CD4-positive, alpha-beta T cell treated with Interleukin-17A for 4 hours (primary cell): ENCODE measurements around the gene DENND1A.
"Not testable (repeated sequence)": the region's sequence is repeated elsewhere in the genome, so short reads cannot be mapped to it uniquely, and the experiment has no call there.

Source experiments
- DNase-seq: peaks from one replicate; pipeline ENCODE4 v3.0.0-alpha.2; 2020; ENCODE audit warnings: mixed read lengths

The DENND1A gene

DNA sequence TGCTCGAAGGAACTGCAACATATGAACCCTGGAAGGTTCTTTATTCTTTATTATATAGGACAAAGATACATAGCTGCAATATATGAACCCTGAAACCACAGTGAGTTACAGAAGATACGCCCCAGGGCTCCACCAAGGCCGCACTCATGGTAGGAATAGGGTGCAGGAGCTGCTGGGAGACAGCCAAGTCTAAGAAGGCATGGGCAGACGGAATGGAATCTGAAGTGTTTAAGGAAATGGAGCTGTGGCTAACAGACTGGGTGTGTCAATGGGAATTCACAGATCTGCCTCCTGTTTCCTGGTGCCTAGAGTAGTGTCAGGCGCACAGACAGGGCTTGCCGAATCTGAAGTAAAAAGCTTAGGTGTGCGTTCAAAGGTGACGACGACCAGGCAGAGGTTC is 286.4 kb downstream of the DENND1A start:
- no peak for DNase-seq

DNA sequence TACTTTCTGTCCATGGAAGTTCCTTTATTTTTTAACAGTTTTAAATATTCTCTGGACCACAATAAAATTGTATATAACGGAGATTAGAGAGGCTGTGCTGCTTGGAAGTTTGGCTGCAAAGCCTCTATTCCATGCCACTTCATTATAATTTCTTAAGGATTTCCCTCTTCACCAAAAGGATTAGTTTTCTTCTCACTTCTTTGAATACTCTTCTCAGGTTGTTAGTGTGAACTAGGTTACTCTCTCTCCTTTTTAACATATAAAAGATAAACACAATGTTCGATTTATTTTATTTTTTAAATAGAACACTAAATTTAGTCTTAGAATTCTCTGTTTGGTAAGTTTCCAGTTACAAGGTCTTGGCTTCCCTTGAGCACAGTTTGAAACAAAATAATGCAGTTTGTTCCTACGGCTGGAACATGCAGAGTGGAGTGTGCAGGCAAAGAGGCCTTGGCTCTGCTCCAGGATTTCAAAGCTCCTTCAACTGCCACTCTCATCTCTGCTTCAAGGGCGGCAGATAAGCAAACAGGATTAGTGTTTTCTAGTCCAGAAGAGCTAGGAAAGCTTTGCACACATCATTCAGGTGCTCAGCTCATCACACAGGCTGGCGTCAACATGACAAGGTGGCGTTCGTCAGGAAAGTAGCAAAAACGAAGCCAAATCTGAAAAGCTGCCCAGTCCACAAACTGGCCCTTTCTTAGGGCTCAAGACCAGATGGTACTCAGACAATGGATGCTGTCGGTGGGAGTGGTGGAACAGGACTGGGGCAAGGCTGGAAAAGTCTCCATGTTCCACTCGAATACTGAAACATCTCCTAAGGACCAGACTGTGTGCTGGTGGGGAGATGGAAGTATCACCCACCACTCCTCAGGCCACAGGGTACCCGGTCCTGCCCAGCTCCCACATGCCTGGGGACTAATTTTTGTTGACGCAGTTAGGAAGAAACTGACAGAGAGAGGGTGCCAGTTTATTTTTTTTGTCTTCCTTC is 287.3 kb downstream of the DENND1A start:
- DNase-seq, result no peak

DNA sequence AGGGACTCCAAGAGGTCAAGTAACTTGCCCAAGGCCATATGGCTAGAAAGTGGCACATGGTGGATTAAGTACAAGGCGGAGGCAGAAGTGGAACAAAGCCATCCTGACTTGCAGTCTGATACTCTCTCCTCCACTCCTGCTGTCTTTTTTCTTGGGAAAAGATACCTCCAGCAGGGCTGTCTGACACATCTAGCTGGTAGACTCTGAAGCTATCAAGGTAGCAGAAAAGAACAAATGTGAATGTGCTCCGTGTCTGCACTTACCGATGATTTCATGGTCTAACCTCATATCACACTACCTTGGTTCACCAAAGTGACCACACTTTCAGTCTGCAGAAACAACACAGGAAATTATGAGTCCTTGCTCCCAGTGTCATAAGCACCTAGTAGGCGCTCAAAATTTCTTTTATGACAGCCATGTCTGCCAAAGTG is 289.1 kb downstream of the DENND1A start:
- no peak for DNase-seq

DNA sequence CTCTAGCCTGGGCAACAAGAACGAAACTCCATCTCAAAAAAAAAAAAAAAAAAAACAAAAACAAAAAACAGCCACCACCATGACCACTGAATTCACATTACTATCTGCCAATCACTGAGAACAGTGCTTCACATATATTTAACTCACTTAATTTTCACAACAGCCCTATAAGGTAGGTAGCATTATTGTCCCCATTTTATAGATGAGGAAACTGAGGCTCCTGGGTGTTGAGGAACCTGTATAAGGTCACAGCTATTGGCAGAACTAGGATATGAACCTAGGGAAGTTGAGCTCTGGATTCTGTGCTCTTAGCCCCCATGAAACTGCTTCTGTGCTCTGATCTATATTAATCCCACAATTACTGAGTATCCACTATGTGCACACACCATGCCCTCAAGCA is 290.2 kb downstream of the DENND1A start:
- no peak for DNase-seq

DNA sequence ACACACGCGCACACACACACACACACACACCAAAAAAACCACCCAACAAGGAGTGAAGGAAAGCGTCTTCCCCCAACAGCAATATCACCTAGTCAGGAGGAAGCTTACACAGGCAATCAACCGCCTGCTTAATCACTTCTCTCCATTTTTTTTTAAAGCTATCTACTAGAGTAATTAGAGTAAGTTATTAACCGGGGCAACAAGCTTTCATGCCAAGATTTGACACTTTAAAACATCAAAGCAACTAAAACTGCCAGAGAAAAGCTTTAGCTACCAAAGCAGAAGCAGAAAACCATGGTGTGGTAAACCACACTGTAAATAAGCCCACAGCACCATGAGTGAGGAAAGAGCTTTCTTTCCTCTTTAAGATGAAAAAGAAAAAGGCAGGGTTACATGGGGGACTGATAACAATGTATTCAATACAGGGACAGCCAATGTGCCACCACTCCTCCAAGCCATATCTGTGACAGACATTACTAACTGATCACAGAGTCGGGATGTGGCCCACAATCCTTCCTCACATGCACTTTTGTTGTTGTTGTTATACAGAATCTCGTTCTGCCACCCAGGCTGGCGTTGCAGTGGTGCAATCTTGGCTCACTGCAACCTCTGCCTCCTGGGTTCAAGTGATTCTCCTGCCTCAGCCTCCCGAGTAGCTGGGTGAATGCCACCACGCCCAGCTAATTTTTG is 291.8 kb downstream of the DENND1A start:
- no peak for DNase-seq

DNA sequence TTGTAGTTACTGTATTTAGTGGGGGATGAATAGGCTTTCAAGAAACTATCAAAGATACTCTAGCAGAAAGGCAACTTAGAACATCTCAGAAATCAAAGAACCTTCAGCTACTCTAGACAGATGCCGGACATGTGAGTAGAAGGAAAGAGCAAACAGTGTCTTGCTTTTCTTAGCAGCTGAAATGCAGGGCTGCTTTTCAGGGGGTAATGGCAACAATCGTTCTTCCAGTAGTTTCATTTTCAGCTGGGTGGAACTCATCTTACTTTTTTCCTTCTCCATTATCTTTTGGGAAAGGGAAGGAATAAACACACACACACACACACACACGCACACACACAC is 292.4 kb downstream of the DENND1A start:
- DNase-seq, result no peak

DNA sequence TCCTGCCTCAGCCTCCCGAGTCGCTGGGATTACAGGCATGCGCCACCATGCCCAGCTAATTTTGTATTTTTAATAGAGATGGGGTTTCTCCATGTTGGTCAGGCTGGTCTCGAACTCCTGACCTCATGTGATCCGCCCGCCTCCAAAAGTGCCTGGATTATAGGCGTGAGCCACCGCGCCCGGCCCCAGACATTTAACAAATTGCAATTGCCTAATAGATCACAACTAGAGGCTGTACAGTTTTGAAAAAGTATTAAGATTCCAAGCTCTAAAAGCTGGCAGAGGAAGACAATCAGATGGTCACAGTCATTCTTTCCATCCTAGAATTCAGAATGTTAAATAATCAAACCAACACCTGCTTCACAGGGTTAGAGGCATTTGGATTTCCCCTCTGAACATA is 293.1 kb downstream of the DENND1A start:
- not testable (repeated sequence) for DNase-seq

DNA sequence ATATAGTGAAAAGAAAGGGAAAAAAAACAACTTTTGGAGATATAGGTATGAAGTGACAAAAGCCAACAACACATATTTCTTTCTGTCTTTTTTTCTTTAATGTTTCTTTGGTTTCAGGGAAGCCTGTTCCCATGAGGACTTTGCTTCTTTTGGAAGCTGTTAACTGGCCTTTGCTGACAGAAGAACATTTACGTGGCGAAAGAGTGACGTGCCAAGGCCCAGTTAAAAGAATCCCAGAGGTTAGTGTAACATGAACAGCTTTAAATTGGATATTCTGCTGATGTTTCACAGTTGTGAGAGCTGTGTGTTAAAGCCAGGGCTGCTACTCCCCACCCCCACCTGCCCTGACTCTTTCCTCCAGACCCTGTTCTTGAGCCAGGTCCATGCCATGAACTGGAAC is 298.1 kb downstream of the DENND1A start:
- no peak for DNase-seq

DNA sequence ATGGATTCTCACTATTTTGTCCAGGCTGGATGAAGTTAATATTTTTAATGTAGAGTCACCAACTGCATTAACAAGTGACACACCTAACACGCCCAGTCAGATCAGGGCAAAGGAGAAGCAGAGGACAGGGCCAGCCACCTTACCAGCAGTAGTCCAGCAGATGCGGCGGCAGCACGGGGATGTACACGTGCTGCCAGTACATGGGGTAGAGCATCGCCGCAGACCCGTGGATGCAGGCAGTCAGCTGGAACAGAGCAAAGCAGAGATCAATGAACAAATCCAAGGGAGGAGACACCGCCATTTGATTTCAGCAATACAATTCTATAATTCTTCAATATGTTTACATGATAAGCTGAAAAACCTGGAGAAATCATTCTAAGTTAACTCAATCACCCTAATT is 299.7 kb downstream of the DENND1A start:
- DNase-seq, result no peak

DNA sequence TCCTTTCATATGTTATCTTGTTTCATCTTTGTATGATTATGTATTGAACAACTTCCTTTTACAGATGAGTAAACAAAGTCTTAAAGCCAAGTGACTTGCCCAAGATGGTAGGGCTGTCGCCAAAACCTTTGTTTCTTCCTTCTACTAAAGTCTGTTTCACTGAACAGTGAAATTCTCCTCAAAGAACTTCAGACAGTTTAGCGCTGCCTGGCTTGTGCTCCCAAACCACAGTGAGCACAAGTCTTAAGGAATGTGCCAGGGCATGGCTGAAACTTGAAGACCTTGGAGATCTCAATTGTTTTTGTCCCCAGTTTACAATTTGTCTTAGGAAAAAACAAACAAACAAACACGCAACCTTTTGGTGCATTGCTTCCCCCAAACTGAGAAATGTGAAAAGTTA is 300.4 kb downstream of the DENND1A start:
- DNase-seq, result no peak

DNA sequence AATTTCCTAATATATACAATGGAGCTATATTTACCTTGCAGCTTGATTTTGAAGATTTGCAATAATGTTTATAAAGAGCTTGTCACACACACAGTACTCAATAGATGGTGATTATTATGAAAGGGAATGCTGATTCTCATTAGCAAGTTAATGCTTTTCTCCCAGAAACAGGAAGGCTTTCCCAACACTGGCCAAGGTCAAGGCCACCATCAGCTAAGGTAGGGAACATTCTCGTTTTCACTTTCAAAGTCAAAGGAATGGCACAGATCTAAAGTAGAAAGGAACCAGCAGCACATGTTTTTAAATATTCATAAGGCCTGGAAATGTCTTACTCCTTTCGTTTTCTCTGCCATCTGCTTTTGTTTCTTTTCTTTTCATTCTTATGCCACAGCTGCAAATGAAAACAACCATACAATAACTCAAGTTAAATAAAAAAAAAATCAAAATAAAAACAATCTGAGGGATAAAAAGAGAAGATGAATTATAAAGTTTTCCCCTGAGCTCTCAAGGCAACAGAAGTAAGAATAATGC is 307.1 kb downstream of the DENND1A start:
- DNase-seq, result no peak

DNA sequence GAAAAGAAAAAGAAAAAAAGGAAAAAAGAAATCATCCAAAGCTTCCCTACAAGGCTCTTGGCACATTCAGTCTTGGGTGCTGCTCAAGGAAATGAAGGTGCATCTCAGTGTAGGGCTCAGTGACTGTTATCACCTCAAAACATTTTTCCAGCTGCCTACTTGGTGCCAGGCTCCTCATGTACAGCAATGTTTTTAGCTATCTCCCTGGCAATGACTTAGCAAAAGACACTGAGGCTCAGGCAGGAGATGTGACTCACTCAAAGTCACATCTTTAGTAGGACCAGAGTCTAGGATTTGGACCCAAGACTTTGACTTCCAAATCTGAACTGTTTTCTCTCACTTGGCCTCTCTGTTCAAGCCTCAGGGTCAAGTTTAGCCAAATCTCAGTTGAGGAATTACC is 309.7 kb downstream of the DENND1A start:
- DNase-seq, result no peak

DNA sequence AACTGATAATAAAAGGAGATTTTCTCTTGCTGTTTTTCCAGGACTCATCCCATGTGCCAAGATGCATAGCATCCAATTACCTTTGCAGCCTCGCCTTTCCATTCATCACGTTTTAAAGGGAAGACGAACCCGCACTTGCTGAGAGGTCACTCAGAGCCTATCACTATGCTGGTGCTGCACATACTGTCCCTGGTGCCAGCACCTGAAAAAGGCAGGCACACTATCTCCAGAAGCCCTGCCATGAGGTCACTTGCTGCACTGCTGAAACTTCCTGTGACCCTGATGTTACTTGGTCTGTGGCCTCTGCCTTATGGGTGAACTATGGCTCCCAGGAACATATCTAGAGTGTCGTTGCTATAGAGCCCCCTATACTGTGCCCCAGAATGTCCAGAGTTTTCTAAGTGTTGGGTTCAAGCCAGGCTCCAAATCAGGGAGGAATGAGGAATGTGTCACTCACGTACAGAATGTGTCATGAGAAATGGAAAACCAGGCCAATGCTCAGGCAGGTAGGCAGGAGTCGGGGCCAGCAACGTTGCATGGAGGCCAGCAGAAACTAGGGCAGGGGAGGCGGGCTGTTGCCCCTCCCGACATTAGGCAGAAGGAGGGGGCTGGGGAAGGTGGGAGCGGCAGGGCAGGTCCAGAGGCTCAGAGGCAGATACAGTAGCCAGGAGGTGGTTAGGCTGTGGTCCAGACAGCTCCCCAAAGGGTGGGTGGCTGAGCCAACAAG is 311.8 kb downstream of the DENND1A start:
- DNase-seq, result no peak

DNA sequence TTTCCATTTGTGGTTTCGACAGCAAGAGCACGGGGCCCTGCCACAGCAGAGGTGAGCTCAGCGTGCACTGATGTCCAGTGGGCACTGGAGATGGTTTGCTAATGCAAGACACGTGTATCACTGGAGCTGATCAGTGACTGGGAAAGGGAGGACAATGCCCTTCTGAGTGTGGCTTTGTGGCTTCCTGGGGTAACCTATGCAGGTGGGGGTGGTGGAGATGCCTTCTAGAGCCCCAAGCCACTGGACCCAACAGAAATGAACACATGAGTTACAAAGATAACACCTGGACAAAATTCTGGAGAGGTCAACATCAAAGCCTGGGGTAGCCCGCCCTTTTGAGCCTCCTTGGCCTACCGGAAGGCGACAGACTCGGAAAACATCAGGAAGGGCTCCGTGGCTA is 312.6 kb downstream of the DENND1A start:
- no peak for DNase-seq

DNA sequence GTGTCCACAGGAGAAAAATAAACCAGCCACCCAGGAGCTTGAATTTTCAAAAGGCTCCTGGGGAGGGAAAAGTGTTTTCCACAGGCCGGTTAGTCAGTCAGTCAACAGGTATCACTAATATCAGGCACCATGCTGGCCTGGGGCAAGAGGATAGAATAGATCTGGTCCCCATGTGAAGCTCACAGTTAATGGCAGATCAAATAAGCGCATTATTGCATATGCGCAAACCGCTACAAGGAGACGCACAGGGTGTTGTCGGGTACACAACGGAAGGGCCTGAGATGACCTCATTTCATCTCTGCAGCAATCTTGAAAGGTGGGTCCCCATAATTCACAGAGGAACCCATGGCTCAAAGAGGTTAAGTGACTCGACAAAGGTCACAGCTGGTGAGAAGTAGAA is 313.2 kb downstream of the DENND1A start:
- DNase-seq, result no peak

DNA sequence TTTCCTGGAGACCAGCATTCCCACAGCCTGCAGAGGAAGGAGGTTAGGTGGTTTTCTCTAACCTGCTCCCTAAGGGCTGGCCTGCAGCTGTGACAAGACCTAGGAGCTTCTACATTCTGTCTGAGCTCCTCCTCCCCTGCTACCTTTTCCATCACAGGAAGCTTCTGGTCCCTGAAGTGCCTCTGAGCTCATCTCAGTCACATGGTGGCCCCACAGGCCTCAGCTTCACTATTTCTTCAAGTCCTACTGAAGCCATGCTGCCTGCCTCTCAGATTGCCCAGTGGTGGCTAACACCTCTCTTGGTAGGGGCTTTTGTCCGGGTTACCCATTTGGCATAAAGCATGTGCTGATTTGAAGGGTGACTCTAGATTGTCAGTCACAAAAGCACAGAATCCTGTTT is 314.5 kb downstream of the DENND1A start:
- no peak for DNase-seq

DNA sequence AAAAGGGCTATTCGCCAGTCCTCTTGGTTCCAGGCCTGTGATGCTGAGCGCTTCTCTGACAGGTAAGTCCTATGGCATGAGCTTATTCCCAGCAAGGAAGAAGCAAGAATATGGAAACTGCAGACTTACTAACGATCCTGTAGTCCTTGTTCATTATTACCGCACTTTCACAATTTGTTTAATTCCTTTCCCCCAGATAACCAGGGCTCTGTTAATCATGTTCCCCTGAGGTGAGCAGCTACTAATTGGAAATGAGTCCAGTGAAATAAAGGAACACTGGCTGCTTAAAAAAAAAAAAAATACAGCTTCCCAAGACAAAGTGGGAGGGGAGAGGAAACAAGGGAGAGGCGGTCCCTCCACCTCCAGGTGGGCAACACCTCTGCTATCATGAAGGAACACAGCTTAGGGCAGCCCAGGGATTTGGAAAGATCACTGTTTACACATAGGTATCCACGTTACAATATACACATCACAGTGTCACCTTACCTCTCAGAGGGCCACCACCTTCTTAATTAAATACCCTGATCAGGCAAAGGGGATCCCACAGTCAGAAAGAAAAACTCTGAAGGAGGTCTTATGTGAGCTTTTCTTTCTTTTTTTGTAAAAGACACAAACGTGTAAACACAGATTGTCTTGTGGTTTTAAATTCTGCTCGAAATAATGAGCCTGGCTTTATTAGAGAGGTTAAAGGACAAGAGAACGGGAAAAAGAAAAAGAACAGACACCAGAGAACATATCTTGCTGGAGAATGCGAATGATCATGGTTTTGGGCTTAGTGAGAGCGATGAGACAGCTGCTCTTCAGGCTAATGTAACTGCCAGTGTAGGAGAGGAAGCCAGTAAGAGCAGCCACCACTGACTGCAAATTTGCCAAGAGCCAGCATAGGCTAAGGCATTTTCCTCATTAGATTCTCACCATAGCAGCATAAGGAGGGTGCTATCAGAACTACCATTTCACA is 315.3 kb downstream of the DENND1A start:
- no peak for DNase-seq

DNA sequence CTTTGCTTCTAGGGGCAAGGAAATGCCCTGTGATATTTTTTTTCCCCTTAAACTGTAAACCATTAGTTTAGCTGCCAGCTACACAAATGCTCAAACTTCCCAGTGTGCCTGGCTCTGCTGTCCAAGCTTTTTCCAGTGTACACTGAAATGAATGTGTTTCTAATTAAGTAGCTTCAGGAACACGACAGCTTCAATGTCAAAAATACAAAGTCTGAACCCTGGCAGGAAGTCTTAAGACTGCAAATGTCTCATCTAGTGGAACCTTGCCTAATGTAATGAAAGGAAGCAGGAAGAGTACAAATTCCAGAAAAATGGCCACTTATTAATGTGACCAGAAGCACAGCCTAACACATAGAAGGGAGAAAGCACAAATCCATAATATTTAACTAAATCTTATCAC is 318.7 kb downstream of the DENND1A start:
- DNase-seq, result no peak

DNA sequence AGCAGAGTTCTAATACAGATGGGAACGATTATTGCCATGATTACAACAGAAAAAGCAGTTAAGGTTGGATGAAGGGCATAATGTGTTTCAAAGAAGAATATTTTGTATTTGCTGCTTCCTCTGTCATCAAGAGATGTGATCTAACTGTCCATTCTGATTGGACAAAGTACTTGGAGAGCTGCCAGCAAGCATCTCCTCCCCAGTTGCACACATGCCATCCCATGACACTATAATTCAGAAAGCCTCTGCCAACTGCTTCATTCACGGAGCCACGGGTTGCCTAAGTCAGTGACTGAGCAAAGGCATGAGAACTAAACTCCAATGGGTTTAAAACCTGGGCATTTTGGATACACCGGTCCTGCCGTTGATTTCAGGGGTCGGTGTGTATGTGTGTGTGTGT is 320.1 kb downstream of the DENND1A start:
- DNase-seq, result no peak

DNA sequence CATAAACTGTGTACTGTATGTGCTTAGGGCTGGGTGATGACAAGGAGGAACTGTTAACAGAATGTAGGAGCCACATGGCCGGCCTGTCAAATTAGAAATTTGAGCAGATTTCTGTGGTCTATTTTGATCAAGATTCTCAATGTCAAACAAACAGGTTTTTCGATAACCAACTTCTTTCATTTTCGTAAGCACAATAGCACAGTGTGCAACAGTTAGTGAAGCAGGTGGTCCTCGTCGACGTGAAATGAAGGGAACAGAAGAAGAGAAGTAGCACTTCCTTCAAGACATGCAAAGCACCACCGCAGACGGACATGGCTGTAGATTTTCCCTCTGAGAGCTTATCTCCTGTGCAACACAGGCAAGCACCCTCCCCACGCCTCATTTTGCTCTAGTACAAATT is 321.8 kb downstream of the DENND1A start:
- no peak for DNase-seq

DNA sequence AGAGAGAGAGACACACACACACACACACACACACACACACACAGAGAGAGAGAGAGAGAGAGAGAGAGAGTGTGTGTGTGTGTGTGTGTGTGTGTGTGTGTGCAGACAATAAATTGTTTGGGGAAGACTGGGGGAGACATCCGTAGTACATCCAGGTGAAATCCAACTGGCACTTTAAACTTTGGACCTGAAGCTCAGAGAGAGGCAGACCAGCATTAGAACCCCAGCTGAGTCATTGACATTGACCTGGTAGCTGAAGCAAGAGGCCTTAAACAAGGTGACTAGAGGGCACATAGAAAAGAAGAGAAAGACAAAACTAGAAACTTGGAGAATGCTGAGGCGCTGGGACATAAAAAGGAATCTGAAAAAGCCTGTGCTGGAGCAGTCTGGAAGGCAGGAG is 322.4 kb downstream of the DENND1A start:
- DNase-seq, result no peak

DNA sequence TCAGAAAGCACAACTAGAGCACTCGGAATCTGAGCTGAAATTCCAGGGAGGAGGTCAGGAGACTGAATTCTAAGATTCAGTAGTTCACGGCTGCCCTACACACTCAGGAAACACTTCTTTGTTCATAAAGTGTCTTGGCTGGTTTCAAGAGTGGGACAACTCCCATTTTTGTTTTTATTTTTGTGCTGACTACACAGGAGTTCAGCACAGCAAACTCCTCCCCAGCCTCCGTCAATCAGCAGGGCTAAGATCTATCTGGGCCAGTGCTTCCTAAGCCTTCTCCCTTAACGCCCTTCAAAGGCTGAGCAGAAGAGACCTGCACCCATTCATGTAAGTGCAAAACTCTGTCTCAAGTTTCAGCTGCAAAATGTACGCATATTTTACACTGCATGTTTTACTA is 323.8 kb downstream of the DENND1A start:
- DNase-seq, result no peak
